Skeletal muscle satellite cell (primary cell): ENCODE data around the gene CACNA1E.

Experiments used
- H3K27me3 ChIP-seq: 2 replicates; pipeline ENCODE4 v1.7.0; 2013; ENCODE audit warnings: low read length; ENCODE audit not compliant: control insufficient read depth, insufficient read depth
- H3K36me3 ChIP-seq: 2 replicates; pipeline ENCODE4 v1.7.0; 2013; ENCODE audit warnings: mild to moderate bottlenecking, control low read depth, low read length; ENCODE audit not compliant: insufficient read depth
- H3K4me1 ChIP-seq: 2 replicates; pipeline ENCODE4 v1.7.0; 2013; ENCODE audit warnings: low read length; ENCODE audit not compliant: control insufficient read depth, insufficient read depth
- H3K4me2 ChIP-seq: 2 replicates; pipeline ENCODE4 v1.7.0; 2013; ENCODE audit warnings: mild to moderate bottlenecking, low read length
- H3K4me3 ChIP-seq: 2 replicates; pipeline ENCODE4 v1.7.0; 2013; ENCODE audit warnings: low read length
- H3K9ac ChIP-seq: 2 replicates; pipeline ENCODE4 v1.7.0; 2013; ENCODE audit warnings: mild to moderate bottlenecking, low read depth, low read length, moderate library complexity
- H3K9me3 ChIP-seq: replicated peaks from 2 replicates; pipeline ENCODE4 v1.7.0; 2013; ENCODE audit warnings: mild to moderate bottlenecking, control low read depth, low read length

CACNA1E gene

DNA sequence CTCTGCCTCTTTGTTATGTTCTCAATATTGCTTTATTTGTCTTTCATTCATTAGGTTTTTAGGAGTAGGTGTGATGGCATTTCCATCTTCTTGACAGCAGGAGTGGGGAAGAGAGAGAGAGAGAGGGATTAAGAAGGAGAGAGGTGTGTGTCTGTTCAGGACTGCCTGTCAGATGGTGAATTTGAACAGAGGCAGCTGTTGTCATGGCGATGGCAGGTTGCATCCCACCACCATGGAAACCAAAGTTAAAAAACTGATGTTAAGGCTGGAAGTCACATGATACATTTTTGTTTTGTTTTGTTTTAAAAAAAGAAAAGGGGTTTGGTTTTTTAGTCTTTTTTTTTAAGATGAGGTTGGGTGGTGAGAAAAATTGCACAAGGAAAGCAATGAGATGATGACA is 18.3 kb downstream of the CACNA1E start:
- H3K4me2 ChIP-seq = no peak overlapping the region
- no peaks in the 10 kb centered on the region for H3K27me3 ChIP-seq
- H3K4me1 ChIP-seq = no peaks in the 10 kb centered on the region
- no peaks in the 10 kb centered on the region for H3K36me3 ChIP-seq
- no peak overlapping the region for H3K4me3 ChIP-seq
- no peak overlapping the region for H3K9ac ChIP-seq
- H3K9me3 ChIP-seq = no peaks in the 10 kb centered on the region

DNA sequence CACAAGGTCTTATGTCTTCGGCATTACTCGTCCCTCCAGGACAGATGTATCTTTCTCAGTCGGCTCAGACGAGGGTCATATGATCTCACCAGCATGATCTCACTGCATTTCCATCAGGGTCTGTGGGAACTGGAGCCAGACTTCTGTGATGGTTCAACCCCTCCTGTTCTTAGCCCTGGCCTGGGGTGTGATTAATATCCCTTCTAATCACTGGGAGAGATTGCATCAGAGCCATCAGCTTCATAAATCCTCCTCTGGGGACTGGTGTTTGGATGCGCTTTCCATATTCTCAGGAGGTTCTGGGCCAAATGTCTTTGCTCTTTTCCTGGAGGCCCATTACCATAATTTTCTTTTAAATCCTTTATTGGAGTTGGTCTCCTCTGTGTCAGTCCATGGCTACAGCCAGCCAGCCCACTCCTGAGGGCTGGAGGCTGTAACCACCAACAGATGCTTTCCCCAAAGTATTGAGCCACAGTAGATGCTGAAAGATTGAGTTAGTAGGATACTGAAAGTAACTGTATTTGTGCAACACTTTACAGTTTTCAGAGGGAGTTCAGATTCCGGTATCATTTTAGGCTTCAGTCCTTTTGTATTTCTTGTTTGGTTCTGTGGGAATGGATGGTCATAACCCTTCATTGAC is 20.0 kb downstream of the CACNA1E start:
- no peak overlapping the region for H3K9ac ChIP-seq
- H3K27me3 ChIP-seq = no peaks in the 10 kb centered on the region
- H3K36me3 ChIP-seq = no peaks in the 10 kb centered on the region
- no peak overlapping the region for H3K4me2 ChIP-seq
- no peaks in the 10 kb centered on the region for H3K4me1 ChIP-seq
- no peak overlapping the region for H3K4me3 ChIP-seq
- H3K9me3 ChIP-seq = no peaks in the 10 kb centered on the region

DNA sequence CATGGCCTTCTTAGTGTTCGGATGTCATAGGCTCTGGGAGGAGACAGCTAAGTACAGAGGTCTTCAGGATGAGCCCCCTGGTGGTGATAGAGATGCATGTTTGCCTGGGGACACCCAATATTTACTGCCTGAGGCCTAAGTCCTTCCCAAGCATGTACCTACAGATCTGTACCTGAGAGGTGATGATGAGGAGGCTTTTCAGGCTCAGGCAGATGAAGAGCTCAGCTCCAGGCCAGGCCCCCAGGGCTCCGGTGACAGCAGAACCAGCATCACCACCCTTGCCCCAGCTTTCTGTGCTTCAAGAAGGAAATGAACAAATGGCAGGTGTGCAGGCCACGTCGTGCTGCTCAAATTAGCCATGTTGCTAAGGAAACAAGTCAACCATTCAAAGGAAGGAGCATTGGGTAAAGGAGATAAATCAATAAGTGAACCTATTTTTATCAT is 21.1 kb downstream of the CACNA1E start:
- Histone ChIP-seq H3K4me2 (no peak overlapping the region), H3K27me3 (no peaks in the 10 kb centered on the region), H3K36me3 (no peaks in the 10 kb centered on the region), H3K4me1 (no peaks in the 10 kb centered on the region), H3K9ac (no peak overlapping the region), H3K9me3 (no peaks in the 10 kb centered on the region), H3K4me3 (no peak overlapping the region)

DNA sequence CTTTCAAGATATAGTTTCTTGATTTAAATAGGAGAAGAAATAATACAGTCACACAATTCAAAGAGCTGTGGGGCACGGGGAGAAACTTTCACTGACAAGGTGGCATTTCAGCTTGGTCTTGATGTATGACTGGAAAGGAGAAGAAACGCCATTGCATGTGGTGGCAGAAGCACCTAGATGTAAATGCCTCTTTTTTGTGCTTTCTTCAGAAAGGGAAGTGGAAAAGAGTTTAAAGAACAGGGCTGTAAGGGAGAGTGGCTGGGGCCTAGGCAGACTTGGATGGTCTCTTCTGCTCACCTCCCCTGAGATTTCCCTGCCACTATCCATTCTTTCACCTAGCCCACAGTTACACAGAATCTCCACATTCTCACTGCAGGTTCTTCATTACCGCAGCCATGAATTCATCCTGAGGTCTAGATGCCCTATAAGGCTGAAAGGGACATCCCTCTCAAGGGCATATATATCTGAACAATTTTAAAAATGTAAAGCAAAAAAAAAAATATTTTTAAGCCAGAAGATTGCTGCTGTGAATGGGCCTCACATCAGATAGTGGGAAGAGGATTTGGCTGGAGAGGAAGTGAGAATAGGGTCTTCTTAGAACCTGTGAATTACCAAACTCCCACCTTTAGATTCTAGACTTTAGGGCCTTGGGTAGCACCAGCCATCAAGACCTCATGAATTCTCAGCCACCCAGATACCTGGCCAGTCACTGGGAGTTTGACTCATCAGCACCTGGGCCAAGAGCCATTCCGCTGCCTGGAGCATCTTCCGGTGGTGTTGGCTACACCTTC is 23.4 kb downstream of the CACNA1E start:
- Histone ChIP-seq H3K4me2 (no peak overlapping the region), H3K36me3 (no peaks in the 10 kb centered on the region), H3K4me3 (no peak overlapping the region), H3K9me3 (no peaks in the 10 kb centered on the region), H3K27me3 (no peaks in the 10 kb centered on the region), H3K9ac (no peak overlapping the region), H3K4me1 (no peaks in the 10 kb centered on the region)

DNA sequence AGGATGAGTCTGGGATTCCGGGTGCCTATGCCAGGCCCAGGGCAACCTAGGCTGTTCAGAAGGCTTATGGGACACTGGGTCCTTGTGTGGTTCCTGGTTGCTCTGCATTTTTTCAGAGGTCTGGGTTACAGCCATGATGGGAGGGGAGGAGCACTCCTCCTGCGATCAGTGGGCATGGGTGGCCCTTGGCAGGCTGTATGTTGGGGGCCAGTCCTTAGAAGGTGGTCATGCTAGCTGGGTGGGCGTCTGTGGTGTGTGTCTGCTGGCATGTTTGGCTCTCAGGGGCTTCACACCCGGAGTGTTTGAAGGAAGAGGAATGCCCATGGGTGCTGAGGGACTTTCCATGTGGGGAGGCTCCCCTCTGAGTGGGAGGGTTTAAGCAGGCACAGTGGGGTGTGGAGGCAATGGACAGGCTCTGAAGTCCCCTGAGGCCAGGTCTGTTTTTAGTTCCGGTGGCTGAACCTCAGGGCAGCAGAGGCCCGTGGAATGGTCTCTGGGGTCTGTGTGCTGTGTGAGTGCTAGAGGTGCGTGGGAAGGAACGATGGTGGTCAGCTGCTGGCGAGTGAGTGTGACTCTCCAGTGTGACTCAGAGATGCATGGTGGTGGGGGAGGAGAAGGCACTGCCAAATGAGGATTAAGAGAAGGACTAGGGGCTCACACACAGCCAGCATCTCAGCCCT is 25.3 kb downstream of the CACNA1E start:
- H3K4me1 ChIP-seq = no peaks in the 10 kb centered on the region
- no peak overlapping the region for H3K4me3 ChIP-seq

DNA sequence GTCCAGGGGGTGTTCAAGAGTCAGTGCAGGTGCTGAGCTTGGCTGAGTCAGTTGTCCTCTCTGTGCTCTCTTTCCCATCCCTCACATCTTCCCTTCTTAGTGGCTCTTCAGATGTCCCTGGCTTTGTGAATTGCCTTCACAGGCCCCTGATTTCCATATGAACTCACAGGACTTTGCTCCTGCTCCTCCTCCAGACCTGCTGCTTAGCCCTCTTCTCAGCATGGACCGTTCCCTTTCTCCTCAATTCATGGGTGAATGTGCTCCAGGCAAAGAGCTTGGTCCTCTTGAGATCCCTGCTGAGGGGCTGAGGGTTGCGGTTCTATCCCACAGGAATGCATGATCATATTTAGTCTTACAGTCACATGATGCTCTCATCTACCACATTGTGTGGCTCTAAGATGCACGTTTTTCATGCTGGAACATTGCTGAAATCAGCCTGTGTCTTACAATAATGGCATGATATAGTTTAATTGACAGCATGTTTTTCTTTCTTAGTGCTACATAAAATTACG is 30.5 kb downstream of the CACNA1E start:
- Histone ChIP-seq H3K4me2 (no peak overlapping the region), H3K4me3 (no peak overlapping the region), H3K9ac (no peak overlapping the region), H3K36me3 (no peaks in the 10 kb centered on the region), H3K9me3 (no peaks in the 10 kb centered on the region), H3K27me3 (no peaks in the 10 kb centered on the region), H3K4me1 (no peaks in the 10 kb centered on the region)

More for the DNA sequence above, 25.3 kb downstream of the CACNA1E start:
- no peaks in the 10 kb centered on the region for H3K36me3 ChIP-seq
- H3K4me2 ChIP-seq = no peak overlapping the region
- no peak overlapping the region for H3K9ac ChIP-seq
- H3K9me3 ChIP-seq = no peaks in the 10 kb centered on the region
- no peaks in the 10 kb centered on the region for H3K27me3 ChIP-seq

DNA sequence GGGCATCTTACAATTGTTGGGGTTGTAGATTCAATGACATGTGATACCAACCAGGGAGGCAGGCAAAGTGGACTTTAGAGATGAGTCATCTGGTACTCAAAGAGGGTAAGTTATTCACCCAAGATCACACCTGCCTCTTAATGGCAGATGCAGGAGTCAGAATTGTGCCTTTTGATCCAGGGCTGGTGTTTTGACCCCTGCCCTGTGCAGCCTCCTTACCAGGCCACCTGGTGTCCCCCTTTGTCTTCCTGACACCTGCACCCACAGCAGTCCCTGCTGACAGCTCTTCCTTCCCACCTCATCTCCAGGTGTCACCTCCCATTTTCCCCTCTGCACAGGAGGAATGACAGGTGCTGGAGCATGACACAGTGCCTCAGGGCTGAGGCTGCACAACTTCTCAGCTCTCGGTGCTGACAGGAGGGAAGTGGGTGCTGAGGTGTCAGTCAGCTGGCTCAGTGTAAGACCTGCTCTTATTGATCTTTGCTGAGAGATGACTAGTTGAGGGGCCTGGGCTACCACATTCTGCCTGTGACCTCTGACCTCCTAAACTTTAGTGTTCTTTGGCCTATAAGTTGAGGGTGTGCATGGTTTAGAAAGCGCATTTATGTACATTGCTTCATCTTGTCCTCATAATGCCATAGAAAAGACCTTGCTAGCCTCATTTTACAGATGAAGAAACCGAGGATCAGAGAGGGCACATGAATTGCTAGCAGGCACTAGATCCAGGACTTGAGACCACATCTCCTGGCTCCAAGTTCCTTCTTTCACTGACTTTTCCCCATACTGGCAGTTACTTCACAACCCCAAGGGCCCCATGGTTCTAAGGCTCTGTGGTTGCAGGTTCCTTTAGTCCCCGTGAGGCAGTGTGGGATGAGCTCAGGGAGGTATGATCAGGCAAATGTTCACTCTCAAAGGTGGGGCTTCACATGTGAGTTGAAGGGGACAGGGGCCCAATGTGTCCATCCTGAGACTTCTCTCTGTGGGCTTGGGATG is 31.3 kb downstream of the CACNA1E start:
- Histone ChIP-seq H3K4me3 (no peak overlapping the region), H3K9me3 (no peaks in the 10 kb centered on the region), H3K27me3 (no peaks in the 10 kb centered on the region), H3K9ac (no peak overlapping the region), H3K4me1 (no peaks in the 10 kb centered on the region), H3K4me2 (no peak overlapping the region), H3K36me3 (no peaks in the 10 kb centered on the region)

DNA sequence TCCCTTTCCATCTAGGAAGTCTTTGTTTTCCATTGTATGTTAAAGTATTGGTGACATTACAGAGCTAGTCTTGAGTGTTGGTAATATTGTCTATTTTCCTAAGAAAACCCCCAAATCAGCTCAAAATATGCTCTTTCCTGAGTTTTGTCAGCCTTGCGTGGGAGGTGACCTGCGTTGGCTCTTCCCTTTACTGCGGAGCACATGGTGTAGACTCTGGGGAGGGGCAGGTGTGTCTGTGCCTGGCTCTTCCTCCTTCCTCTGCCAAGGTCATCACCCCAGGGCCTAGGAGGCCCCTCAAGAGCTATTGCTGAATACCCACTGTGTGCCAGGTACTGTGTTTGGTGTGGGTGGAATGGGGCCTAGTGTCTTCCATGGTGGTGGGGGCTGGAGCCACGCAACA is 33.4 kb downstream of the CACNA1E start:
- H3K9me3 ChIP-seq = no peaks in the 10 kb centered on the region

DNA sequence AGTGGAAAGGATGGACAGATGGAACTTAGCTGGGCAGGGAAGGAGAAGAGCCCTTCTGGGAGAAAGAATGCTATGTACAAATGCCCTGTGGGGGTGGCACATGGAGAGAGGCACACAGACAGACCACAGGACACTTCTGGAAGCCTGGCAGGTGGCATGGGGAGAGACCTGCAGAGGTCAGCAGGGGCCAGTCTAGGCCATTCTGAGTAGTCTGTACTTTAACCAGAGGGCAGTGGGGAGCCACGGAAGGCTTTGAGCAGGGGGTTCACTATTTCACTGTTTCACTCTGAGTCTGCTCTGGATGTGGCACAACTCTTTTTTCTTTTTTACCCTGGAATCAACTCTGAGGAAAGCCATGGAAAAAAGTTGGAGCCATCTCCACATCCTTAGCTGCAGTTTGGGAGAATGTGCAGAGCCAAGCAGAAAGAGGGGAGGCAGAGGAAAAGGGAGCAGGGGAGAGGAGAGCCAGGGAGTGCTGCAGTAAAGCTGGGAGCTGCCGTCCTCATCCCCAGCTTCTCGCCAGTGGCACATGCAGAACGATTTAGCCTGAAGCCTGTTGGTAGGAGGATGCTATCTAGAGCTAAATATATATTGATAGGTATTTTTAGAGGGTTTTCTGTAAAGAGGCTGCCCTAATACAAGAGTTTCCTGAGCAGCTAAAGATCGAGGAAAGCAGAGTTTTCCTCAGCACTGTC is 34.0 kb downstream of the CACNA1E start:
- no peaks in the 10 kb centered on the region for H3K36me3 ChIP-seq
- H3K4me3 ChIP-seq = no peak overlapping the region
- H3K4me2 ChIP-seq = no peak overlapping the region
- no peak overlapping the region for H3K9ac ChIP-seq
- no peaks in the 10 kb centered on the region for H3K27me3 ChIP-seq
- H3K4me1 ChIP-seq = no peaks in the 10 kb centered on the region
- H3K9me3 ChIP-seq = no peaks in the 10 kb centered on the region

More for the DNA sequence above, 33.4 kb downstream of the CACNA1E start:
- H3K36me3 ChIP-seq = no peaks in the 10 kb centered on the region
- H3K4me2 ChIP-seq = no peak overlapping the region
- H3K4me1 ChIP-seq = no peaks in the 10 kb centered on the region
- no peaks in the 10 kb centered on the region for H3K27me3 ChIP-seq
- no peak overlapping the region for H3K9ac ChIP-seq
- no peak overlapping the region for H3K4me3 ChIP-seq

DNA sequence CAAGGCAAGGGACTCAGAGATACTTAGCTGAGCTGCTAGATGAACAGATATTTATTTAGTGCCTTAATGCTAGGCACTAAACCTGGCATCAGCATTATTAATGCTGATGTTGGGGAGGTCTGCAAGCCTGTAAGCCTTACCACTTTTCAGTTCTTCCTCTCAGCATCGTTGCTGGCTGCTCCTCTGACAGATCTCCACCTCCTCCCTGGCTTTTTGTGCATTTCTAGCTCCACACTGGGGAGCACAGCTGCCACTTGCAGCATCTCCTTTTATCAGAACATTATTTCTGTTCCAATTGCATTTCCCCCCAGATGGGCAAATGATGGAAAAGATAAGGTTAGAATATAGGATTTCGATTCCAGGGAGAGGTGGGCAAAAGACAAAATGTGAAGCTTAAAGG is 34.8 kb downstream of the CACNA1E start:
- H3K9me3 ChIP-seq = no peaks in the 10 kb centered on the region
- H3K9ac ChIP-seq = no peak overlapping the region
- H3K36me3 ChIP-seq = no peaks in the 10 kb centered on the region
- H3K4me1 ChIP-seq = no peaks in the 10 kb centered on the region
- no peak overlapping the region for H3K4me2 ChIP-seq
- H3K27me3 ChIP-seq = no peaks in the 10 kb centered on the region
- no peak overlapping the region for H3K4me3 ChIP-seq
